HuH-7.5 (cell line): Measurements from ENCODE around the gene RFTN1.

ENCODE experiments used
- DNase-seq: peaks from one replicate; pipeline ENCODE4 v3.0.0; 2011; ENCODE audit warnings: low spot score

Gene RFTN1

GRCh38 chr3:16377847-16378302 is 135.6 kb downstream of the RFTN1 start:
- DNase-seq: no peak

GRCh38 chr3:16377196-16377595 is 136.3 kb downstream of the RFTN1 start:
- no peak for DNase-seq

- no peak for DNase-seq
These were observed 137.6 kb downstream of the RFTN1 start for GRCh38 chr3:16375891-16376290.

DNA sequence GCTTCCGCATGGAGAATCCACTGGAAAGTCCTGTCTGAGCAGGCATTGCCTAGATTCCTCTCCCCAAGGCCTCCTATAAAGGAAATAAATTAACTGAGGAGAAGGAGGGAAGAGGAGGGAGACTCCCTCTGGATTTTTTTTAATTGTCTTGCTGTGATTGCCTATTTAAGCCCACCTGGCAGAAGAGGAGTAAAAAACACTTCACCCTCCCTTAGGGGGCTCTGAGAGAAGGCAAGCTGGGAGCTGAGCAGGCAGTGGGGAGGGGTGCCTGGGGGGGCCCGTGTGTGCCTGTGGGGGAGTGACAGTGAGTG is 138.6 kb downstream of the RFTN1 start:
- DNase-seq: no peak

DNA sequence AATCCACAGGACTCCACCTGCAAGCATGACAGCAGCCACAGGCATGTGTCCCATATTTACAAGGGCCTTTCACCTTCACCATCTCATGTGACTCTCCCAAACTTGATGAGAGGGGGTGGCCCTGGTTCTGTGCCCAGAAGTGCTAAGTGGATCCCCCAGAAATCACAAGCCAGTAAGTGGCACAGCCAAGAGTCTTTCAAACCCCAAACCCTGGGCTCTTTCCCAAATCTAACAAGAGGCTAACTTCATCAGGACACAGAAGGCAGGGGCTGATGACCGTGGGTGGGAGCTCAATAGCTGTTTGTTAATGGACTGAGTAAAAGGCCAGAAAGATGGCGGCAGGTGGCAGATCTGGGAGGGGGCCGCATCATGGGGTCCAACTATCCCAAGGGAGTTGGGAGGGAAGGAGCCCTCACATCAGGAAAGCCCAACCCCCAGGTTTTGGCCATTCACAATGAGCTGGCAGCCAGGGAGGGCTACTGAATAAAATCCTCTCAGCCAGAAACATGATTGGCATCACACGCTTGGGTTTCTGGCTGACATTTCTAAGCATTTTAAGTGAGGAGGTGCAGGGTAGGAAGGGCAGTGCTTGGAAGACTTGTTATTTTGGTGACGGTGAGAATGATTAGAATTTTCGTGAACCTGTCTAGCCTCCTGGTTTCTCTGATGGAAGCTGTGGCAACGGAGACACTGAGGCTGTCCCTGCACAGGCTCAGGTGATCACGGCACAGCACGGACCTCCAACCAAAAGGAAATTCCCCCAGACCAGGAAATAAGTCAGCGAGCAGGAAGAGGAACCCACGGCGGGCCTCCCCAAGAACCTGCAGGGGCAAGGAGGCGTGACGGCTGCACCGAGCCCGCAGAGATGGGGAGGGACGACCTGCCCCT is 139.2 kb downstream of the RFTN1 start:
- DNase-seq: no peak

GRCh38 chr3:16373341-16373946 is 140.1 kb downstream of the RFTN1 start:
- no peak for DNase-seq

- DNase-seq: no peak
These were observed 140.9 kb downstream of the RFTN1 start for GRCh38 chr3:16372362-16373292.

GRCh38 chr3:16370872-16371740 is 142.4 kb downstream of the RFTN1 start:
- no peak for DNase-seq

DNA sequence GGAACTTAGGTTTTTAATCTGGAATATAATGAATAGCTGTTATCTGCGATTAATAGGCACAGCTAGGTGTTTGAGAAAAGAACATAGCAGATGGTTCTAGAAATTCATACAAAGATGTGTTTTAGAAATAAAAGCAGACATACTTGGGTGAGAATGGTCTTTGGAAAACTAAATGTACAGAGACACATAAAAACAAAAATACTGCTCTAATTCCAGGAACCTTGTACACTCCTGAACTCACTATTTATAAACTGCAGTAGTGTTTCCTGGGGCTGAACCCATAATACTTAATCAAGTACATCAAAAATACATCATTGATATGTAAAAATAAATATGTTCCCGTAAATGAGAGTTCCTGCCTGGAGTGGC is 143.0 kb downstream of the RFTN1 start:
- no peak for DNase-seq

GRCh38 chr3:16369885-16370284 is 143.6 kb downstream of the RFTN1 start:
- DNase-seq: no peak

DNA sequence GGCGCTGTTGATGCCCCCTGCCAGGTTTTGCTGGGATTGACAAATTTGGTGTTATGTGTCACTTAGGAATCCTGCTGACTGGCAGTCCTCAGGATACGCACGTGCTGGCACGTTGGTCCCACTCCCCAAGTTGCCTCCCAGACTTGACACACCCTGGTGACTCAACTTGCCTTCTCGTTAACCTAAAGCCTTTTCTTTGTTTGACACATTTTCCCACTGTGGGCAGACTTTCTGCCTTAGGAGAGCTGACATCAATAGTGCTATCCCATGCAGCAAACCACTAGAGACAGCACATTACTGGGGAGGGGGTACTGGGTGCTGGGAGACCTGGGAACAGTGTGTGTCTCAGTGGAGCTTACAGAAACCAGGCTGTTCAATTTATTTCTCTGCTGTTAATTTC is 144.2 kb downstream of the RFTN1 start:
- no peak for DNase-seq

- no peak for DNase-seq
These were observed 146.9 kb downstream of the RFTN1 start for GRCh38 chr3:16366581-16366980.

DNA sequence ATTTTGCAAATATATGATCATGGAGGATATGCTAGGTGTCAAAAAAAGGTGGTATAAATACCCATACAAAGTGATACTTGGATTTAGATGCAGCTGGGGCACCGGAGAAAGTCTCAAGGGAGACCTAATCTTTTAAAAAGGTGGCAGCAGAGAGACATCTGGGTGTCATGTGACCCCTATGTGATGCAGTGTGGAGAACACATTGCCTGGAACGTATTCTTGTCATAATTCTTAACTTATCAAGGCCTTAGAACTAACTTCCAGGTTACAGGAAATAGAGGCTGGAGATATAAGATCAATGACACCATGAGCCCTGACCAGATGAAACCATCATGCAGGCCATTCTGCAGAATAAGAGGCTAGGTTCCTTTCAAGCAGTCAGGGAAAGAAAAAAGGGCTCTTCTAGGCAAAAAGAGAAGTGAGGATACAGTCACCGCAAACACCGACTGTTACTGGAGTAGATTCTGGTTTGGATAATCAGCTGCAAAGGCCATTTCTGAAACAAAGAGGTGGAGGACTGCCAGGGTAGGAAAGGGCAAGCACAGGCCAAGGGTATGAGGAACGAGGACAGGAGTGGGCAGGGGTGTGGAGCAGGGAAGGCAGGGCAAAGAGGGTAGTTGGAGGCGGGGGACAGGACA is 147.9 kb downstream of the RFTN1 start:
- DNase-seq: no peak

DNA sequence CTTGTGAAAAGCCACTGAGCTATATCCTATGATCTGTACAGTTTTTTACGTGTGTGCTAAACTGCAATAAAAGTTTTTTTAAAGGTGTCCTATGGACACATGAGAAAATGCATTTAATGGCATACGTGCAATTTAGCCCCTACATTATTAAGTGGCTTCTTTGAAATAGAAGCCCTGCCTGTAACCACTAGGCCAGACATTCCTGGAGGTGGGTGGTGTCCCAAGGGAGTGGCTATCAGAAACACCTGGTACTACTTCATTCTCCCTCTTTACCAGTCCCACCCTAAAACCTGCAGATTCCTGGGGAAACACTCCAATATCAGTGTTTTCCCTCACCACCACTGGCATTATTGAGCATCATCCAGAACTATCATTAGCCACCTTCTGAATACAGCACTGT is 148.5 kb downstream of the RFTN1 start:
- DNase-seq: no peak

DNA sequence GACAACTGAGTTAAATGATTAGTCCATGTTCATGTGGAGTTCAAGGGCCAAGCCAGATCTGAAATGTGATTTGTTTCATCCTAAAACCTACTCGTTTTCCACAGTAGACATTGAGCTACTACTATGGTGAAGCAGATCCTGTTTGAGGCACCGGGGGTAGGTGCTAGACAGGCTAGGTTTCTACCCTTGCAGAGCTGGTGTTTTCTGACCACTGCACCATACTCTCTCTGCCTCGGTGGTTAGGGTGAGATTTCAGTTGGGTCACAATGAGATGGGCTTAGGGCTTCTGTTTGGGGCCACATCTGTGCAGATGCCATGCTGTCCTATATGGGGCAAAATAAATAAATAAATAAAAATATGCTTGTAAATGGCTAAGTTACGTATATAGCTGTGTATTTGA is 149.2 kb downstream of the RFTN1 start:
- no peak for DNase-seq

- DNase-seq: no peak
These were observed 149.9 kb downstream of the RFTN1 start for GRCh38 chr3:16363636-16364035.

- no peak for DNase-seq
These were observed 150.7 kb downstream of the RFTN1 start for GRCh38 chr3:16362770-16363169.

DNA sequence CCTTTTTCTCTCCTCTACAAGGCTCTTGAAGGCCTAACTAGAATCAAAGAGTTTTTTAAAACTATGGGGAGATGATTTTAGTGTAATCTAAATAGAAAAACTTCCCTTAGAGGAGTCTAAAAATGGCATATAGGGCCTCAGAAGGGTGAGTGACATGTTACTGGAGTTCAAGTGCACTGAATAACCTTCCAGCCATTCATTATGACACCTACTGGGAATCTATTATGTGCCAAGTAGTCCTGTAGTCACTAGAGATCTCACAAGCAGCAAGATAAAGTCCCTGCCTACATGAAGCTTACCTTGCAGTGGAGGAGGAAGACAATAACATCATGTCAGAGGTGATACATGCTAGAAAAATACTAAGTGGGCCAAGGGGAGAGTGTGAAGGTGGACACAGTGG is 152.4 kb downstream of the RFTN1 start:
- no peak for DNase-seq

GRCh38 chr3:16359331-16359730 is 154.2 kb downstream of the RFTN1 start:
- no peak for DNase-seq

GRCh38 chr3:16358336-16358735 is 155.2 kb downstream of the RFTN1 start:
- DNase-seq: no peak
